HEK293 (cell line): ENCODE data around the gene TTF1.

Experiments used
- CTCF ChIA-PET: fragments of 350-600 bp; formaldehyde crosslinking; extraction: SDS; loops from one replicate; lab custom pipeline; 2021; ENCODE audit warnings: antibody characterized with exemption; lab: Yijun Ruan, JAX
- POLR2A ChIA-PET: fragments of 300-600 bp; formaldehyde crosslinking; extraction: SDS; loops from one replicate; lab custom pipeline; 2020; ENCODE audit warnings: antibody characterized with exemption, inconsistent platforms; lab: Yijun Ruan, JAX
- H3K27ac ChIP-seq: fragments of 200-500 bp; sonication (Bioruptor generic); 2 replicates; pipeline ENCODE4 v1.5.1; 2014; ENCODE audit warnings: low read depth, low read length, control low read depth, inconsistent platforms; ENCODE audit errors: extremely low read depth
- H3K36me3 ChIP-seq, 2 experiments: fragments of 200-500 bp in 1 of 2; sonication (Bioruptor generic) in 1 of 2; 1 replicate in 1 of 2; 2 replicates in 1 of 2; pipeline ENCODE4 v1.5.1; 2014 to 2017; ENCODE audit warnings: inconsistent platforms in 2 of 2, low read length in 2 of 2; ENCODE audit not compliant: control insufficient read depth in 2 of 2, insufficient read depth in 1 of 2
- H3K4me1 ChIP-seq: fragments of 200-500 bp; sonication (Bioruptor generic); 2 replicates; pipeline ENCODE4 v1.5.1; 2014; ENCODE audit warnings: mild to moderate bottlenecking, low read length, inconsistent platforms; ENCODE audit not compliant: control insufficient read depth, insufficient read depth
- H3K4me3 ChIP-seq: 2 replicates; pipeline ENCODE4 v1.5.1; 2011; ENCODE audit warnings: low read depth, mild to moderate bottlenecking, control low read depth, low read length, moderate library complexity
- H3K9me3 ChIP-seq: fragments of 200-500 bp; sonication (Bioruptor generic); 2 replicates; pipeline ENCODE4 v1.5.1; 2014; ENCODE audit warnings: low read depth, low read length, inconsistent platforms; ENCODE audit not compliant: control insufficient read depth, insufficient read depth
- BCL11A ChIP-seq: fragments of 450-650 bp; formaldehyde crosslinking; IDR thresholded peaks from 2 replicates; pipeline ENCODE4 v1.5.1; 2016; ENCODE audit warnings: low read depth, missing biosample characterization, missing genetic modification characterization
- IKZF3 ChIP-seq: fragments of 450-650 bp; IDR thresholded peaks from 2 replicates; pipeline ENCODE4 v1.5.0; 2018; ENCODE audit warnings: missing biosample characterization, mild to moderate bottlenecking, missing genetic modification characterization, moderate library complexity
- KLF8 ChIP-seq: fragments of 450-650 bp; formaldehyde crosslinking; IDR thresholded peaks from 2 replicates; pipeline ENCODE4 v1.5.1; 2016; ENCODE audit warnings: missing biosample characterization, missing genetic modification characterization
- KLF9 ChIP-seq: fragments of 450-650 bp; formaldehyde crosslinking; IDR thresholded peaks from 2 replicates; pipeline ENCODE4 v1.5.1; 2016; ENCODE audit warnings: missing biosample characterization, missing genetic modification characterization, low read depth
- OVOL3 ChIP-seq: fragments of 450-650 bp; formaldehyde crosslinking; IDR thresholded peaks from 2 replicates; pipeline ENCODE4 v1.5.1; 2016; ENCODE audit warnings: missing biosample characterization, missing genetic modification characterization
- PRDM1 ChIP-seq: fragments of 450-650 bp; formaldehyde crosslinking; IDR thresholded peaks from 2 replicates; pipeline ENCODE4; 2016; ENCODE audit warnings: missing biosample characterization, missing genetic modification characterization
- PRDM4 ChIP-seq: fragments of 450-650 bp; formaldehyde crosslinking; IDR thresholded peaks from 2 replicates; pipeline ENCODE4 v1.5.1; 2017; ENCODE audit warnings: missing biosample characterization, missing genetic modification characterization
- SCRT1 ChIP-seq: fragments of 450-650 bp; formaldehyde crosslinking; IDR thresholded peaks from 2 replicates; pipeline ENCODE4 v1.5.1; 2016; ENCODE audit warnings: missing biosample characterization, missing genetic modification characterization, borderline replicate concordance
- ZBTB17 ChIP-seq: fragments of 450-650 bp; formaldehyde crosslinking; IDR thresholded peaks from 2 replicates; pipeline ENCODE4 v1.5.1; 2016; ENCODE audit warnings: missing biosample characterization, missing genetic modification characterization
- ZNF155 ChIP-seq: fragments of 450-650 bp; formaldehyde crosslinking; IDR thresholded peaks from 2 replicates; pipeline ENCODE4 v1.5.1; 2016; ENCODE audit warnings: missing biosample characterization, missing genetic modification characterization
- ZNF174 ChIP-seq: fragments of 450-650 bp; formaldehyde crosslinking; IDR thresholded peaks from 2 replicates; pipeline ENCODE4 v1.5.0; 2017; ENCODE audit warnings: missing biosample characterization, mild to moderate bottlenecking, missing genetic modification characterization
- ZNF175 ChIP-seq: fragments of 450-650 bp; formaldehyde crosslinking; IDR thresholded peaks from 2 replicates; pipeline ENCODE4 v1.5.1; 2016; ENCODE audit warnings: missing biosample characterization, missing genetic modification characterization
- ZNF211 ChIP-seq: fragments of 450-650 bp; formaldehyde crosslinking; IDR thresholded peaks from 2 replicates; pipeline ENCODE4 v1.5.1; 2016; ENCODE audit warnings: low read depth, missing biosample characterization, missing genetic modification characterization
- ZNF221 ChIP-seq: fragments of 450-650 bp; formaldehyde crosslinking; IDR thresholded peaks from 2 replicates; pipeline ENCODE4 v1.5.1; 2017; ENCODE audit warnings: missing biosample characterization, missing genetic modification characterization, borderline replicate concordance
- ZNF248 ChIP-seq: fragments of 450-650 bp; formaldehyde crosslinking; IDR thresholded peaks from 2 replicates; pipeline ENCODE4 v1.5.1; 2017; ENCODE audit warnings: missing biosample characterization, missing genetic modification characterization
- ZNF292 ChIP-seq: fragments of 450-650 bp; formaldehyde crosslinking; IDR thresholded peaks from 2 replicates; pipeline ENCODE4 v1.5.1; 2016; ENCODE audit warnings: low read depth, missing biosample characterization, missing genetic modification characterization, borderline replicate concordance
- ZNF362 ChIP-seq: fragments of 450-650 bp; formaldehyde crosslinking; IDR thresholded peaks from 2 replicates; pipeline ENCODE4 v1.5.1; 2016; ENCODE audit warnings: missing biosample characterization, missing genetic modification characterization
- ZNF37A ChIP-seq: fragments of 450-650 bp; IDR thresholded peaks from 2 replicates; pipeline ENCODE4 v1.5.1; 2018; ENCODE audit warnings: missing biosample characterization, missing genetic modification characterization
- ZNF416 ChIP-seq: fragments of 450-650 bp; formaldehyde crosslinking; IDR thresholded peaks from 2 replicates; pipeline ENCODE4 v1.5.1; 2016; ENCODE audit warnings: missing biosample characterization, missing genetic modification characterization
- ZNF600 ChIP-seq: fragments of 450-650 bp; formaldehyde crosslinking; IDR thresholded peaks from 2 replicates; pipeline ENCODE4 v1.5.1; 2016; ENCODE audit warnings: missing biosample characterization, missing genetic modification characterization
- ZNF670 ChIP-seq: fragments of 450-650 bp; formaldehyde crosslinking; IDR thresholded peaks from 2 replicates; pipeline ENCODE4 v1.5.1; 2016; ENCODE audit warnings: missing biosample characterization, missing genetic modification characterization, low read depth
- TF ChIP-seq, protein P1 (sequence below): fragments of 450-650 bp; formaldehyde crosslinking; IDR thresholded peaks from 2 replicates; pipeline ENCODE4 v1.5.1; 2016; ENCODE audit warnings: missing biosample characterization, missing genetic modification characterization

Gene TTF1

GRCh38 chr9:132404228-132404881, 2.3 kb downstream of the TTF1 start:
- Histone ChIP-seq H3K36me3 (peaks cover 23 to 38% of the 10 kb centered on the region in 2 experiments), H3K27ac (no peak overlapping the region)
- TF ChIP-seq ZNF670 (no peak), PRDM1 (tag by site-specific recombination) (peak; percentile 55)
- TF ChIP-seq, protein P1, sequence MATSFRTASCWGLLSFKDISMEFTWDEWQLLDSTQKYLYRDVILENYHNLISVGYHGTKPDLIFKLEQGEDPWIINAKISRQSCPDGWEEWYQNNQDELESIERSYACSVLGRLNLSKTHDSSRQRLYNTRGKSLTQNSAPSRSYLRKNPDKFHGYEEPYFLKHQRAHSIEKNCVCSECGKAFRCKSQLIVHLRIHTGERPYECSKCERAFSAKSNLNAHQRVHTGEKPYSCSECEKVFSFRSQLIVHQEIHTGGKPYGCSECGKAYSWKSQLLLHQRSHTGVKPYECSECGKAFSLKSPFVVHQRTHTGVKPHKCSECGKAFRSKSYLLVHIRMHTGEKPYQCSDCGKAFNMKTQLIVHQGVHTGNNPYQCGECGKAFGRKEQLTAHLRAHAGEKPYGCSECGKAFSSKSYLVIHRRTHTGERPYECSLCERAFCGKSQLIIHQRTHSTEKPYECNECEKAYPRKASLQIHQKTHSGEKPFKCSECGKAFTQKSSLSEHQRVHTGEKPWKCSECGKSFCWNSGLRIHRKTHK (tag by site-specific recombination): no peak
- TF ChIP-seq, all 188 proteins: peak for 1
- no peak overlapping the region for H3K4me3 ChIP-seq
- no peaks in the 10 kb centered on the region for H3K4me1 ChIP-seq
- ChIA-PET POLR2A (interaction anchor here (0.8 to 0.9 kb wide), 3 partner anchors 13 to 49 kb away, joined by 3 to 5 read pairs (median 3); partner anchors contain the start of gene SETX), CTCF (interaction anchor here (0.5 to 1.2 kb wide), 7 partner anchors 14 to 561 kb away, joined by 3 to 7 read pairs (median 3); partner anchors contain the start of gene BARHL1)
- no peaks in the 10 kb centered on the region for H3K9me3 ChIP-seq

DNA sequence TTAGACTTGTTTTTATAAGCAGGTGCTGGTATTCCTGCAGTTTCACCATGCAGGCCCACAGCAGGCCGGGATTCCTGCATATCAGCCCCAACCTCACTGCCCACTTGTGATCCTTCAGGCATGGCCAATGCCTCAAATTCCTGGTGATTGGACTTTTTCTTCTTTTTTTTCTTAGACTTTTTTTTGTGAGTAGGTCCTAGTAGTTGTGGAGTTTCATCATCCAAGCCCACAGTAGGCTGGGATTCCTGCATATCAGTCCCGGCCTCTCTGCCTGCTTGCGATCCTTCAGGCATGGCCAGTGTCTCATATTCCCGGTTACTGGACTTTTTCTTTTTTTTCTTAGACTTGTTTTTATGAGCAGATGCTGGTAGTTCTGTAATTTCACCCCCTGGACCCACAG, 4.8 kb downstream of the TTF1 start:
- no peak overlapping the region for H3K27ac ChIP-seq
- TF ChIP-seq ZNF362 (tag by site-specific recombination) (0 out of 2 replicates have a peak, but pooled peaks have one; percentile 18), ZNF37A (no peak)
- CTCF ChIA-PET: interaction anchor here (0.8 kb wide), 1 partner anchor 11 kb away, joined by 4 read pairs; no protein-coding TSS in a partner anchor
- H3K4me1 ChIP-seq: no peaks in the 10 kb centered on the region
- no peak overlapping the region for H3K4me3 ChIP-seq
- H3K36me3 ChIP-seq: peaks cover 37 to 63% of the 10 kb centered on the region in 2 experiments
- no peaks in the 10 kb centered on the region for H3K9me3 ChIP-seq
- POLR2A ChIA-PET: no interaction called here

DNA sequence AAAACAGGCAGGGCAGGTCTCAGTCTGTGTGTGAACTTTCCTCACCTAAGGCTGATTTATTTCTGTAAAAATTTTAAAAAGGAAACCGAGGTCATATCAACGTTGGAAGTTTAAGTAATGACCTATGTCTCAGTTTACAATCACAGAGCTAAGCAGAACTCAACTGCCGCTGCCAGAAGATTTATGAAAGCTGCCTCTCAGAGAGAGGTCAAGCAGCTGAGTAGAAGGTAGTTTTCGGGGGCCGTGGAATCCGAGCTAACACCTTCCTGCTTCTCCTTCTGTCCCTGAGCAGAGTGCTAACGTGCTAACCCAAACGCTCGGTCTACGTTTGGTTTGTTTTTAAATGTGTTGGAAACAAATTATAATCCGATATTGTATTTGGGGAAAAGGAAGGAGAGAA, 11.1 kb downstream of the TTF1 start:
- CTCF ChIA-PET: interaction anchor here (0.7 kb wide), 1 partner anchor 786 kb away, joined by 3 read pairs; no protein-coding TSS in a partner anchor
- Histone ChIP-seq H3K4me1 (no peaks in the 10 kb centered on the region), H3K9me3 (no peaks in the 10 kb centered on the region), H3K36me3 (peaks cover 38 to 91% of the 10 kb centered on the region in 2 experiments), H3K4me3 (no peak overlapping the region), H3K27ac (no peak overlapping the region)
- TF ChIP-seq ZNF416 (tag by site-specific recombination) (no peak), KLF9 (tag by site-specific recombination) (no peak), ZNF600 (no peak), ZNF155 (no peak), ZNF221 (tag by site-specific recombination) (no peak), ZNF292 (tag by site-specific recombination) (no peak), ZNF211 (no peak), KLF8 (no peak), PRDM4 (tag by site-specific recombination) (no peak), ZNF248 (tag by site-specific recombination) (no peak), OVOL3 (no peak), ZNF174 (no peak), SCRT1 (no peak), ZBTB17 (tag by site-specific recombination) (no peak), IKZF3 (tag by site-specific recombination) (no peak), BCL11A (tag by site-specific recombination) (no peak), ZNF175 (tag by site-specific recombination) (no peak)
- POLR2A ChIA-PET: interaction anchor here (0.5 kb wide), 1 partner anchor 42 kb away, joined by 3 read pairs; no protein-coding TSS in a partner anchor
